Panc1 (cell line): ENCODE data around the gene FBXL17.

ENCODE experiments used
- CTCF ChIP-seq: fragments of 450-650 bp; IDR thresholded peaks from 2 replicates; pipeline ENCODE4 v1.5.1; 2017; ENCODE audit warnings: mild to moderate bottlenecking
- POLR2AphosphoS5 ChIP-seq: IDR thresholded peaks from 2 replicates; pipeline ENCODE4 v1.6.1; 2012; ENCODE audit warnings: mild to moderate bottlenecking, low read depth, low read length, moderate library complexity
- REST ChIP-seq, 2 experiments: IDR thresholded peaks; 2 replicates each; pipeline ENCODE4 v1.6.1; 2011 to 2012; ENCODE audit warnings: low read depth in 2 of 2, control low read depth in 1 of 2, low read length in 1 of 2, mild to moderate bottlenecking in 1 of 2, moderate library complexity in 1 of 2; ENCODE audit not compliant: insufficient read depth in 1 of 2
- SIN3A ChIP-seq: IDR thresholded peaks from 2 replicates; pipeline ENCODE4 v1.6.1; 2012; ENCODE audit warnings: low read depth, mild to moderate bottlenecking, low read length, moderate library complexity, borderline replicate concordance; ENCODE audit not compliant: insufficient read depth
- TCF7L2 ChIP-seq: IDR thresholded peaks from 2 replicates; pipeline ENCODE4 v1.6.1; 2011; ENCODE audit warnings: mild to moderate bottlenecking, low read depth, low read length, inconsistent platforms

- TF ChIP-seq CTCF, result no peak
- TF ChIP-seq POLR2AphosphoS5, result no peak
- no peak for TF ChIP-seq REST (IDR thresholded peaks at IDR 0.05; ENCODE audit: insufficient read depth in 1 of 2, low read depth in 2 of 2, low read length in 1 of 2)
- TF ChIP-seq TCF7L2, result no peak
- no peak for TF ChIP-seq SIN3A
Observed at GRCh38 chr5:108124596-108124995, 257.3 kb downstream of the FBXL17 start.
